MCF 10A (cell line): ENCODE data around the gene ZFYVE28. TPM values are rescaled to one million over a fixed set of nuclear protein-coding genes. Genes with fewer than 3 reads are reported as not detected.

Experiments used
- BruUV-seq: library from RNA; stranded (reverse); fragments of 400-500 nt; replicated peaks from 2 replicates; lab custom pipeline; 2021; lab: Mats Ljungman, UMichigan
- CTCF ChIA-PET: fragments of 300-600 bp; sonication (Branson Sonifier 250); formaldehyde crosslinking; extraction: SDS; loops from one replicate; lab custom pipeline; 2021; ENCODE audit warnings: antibody characterized with exemption, inconsistent platforms; lab: Yijun Ruan, JAX
- POLR2A ChIA-PET: fragments of 300-600, 350-650 bp; sonication (Branson Sonifier 250); formaldehyde crosslinking; extraction: SDS; loops from one replicate; lab custom pipeline; 2020; ENCODE audit warnings: antibody characterized with exemption, inconsistent platforms; lab: Yijun Ruan, JAX
- DNase-seq: peaks from one replicate; pipeline ENCODE4 v3.0.0-alpha.2; 2018; ENCODE audit not compliant: unreplicated experiment
- H3K27ac Mint-ChIP-seq: one replicate; pipeline ENCODE4 v1.8.0; 2022; ENCODE audit warnings: mild to moderate bottlenecking, low read depth, mixed read lengths; ENCODE audit not compliant: unreplicated experiment
- H3K27me3 Mint-ChIP-seq: one replicate; pipeline ENCODE4 v1.8.0; 2022; ENCODE audit warnings: mixed read lengths; ENCODE audit not compliant: insufficient read depth, unreplicated experiment
- H3K36me3 Mint-ChIP-seq: one replicate; pipeline ENCODE4 v1.8.0; 2022; ENCODE audit warnings: mild to moderate bottlenecking, moderate library complexity, mixed read lengths; ENCODE audit not compliant: insufficient read depth, unreplicated experiment
- H3K4me1 Mint-ChIP-seq: one replicate; pipeline ENCODE4 v1.8.0; 2022; ENCODE audit warnings: mixed read lengths; ENCODE audit not compliant: insufficient read depth, unreplicated experiment
- H3K4me3 Mint-ChIP-seq: one replicate; pipeline ENCODE4 v1.8.0; 2022; ENCODE audit warnings: mild to moderate bottlenecking, moderate library complexity, mixed read lengths; ENCODE audit not compliant: unreplicated experiment
- H3K9me3 Mint-ChIP-seq: one replicate; pipeline ENCODE4 v1.8.0; 2022; ENCODE audit warnings: mixed read lengths; ENCODE audit not compliant: unreplicated experiment
- intact Hi-C: fragments of 100-400 bp; cut with micrococcal nuclease; formaldehyde crosslinking; loops from 2 replicates; pipeline ENCODE4 v1.14.1; 2022
- total RNA-seq: library from RNA; stranded (reverse); gene quantifications from 2 replicates; pipeline ENCODE4 v1.2.3, GENCODE V29; 2022
- TF ChIP-seq, protein P1 (sequence below): fragments of 200-600 bp; IDR thresholded peaks from one replicate; pipeline ENCODE4 v1.8.0; 2022; ENCODE audit warnings: antibody characterized with exemption, mild to moderate bottlenecking; ENCODE audit not compliant: unreplicated experiment

ZFYVE28 gene
- total RNA-seq, 1 experiment from 2014 or later = 1.6 TPM

DNA sequence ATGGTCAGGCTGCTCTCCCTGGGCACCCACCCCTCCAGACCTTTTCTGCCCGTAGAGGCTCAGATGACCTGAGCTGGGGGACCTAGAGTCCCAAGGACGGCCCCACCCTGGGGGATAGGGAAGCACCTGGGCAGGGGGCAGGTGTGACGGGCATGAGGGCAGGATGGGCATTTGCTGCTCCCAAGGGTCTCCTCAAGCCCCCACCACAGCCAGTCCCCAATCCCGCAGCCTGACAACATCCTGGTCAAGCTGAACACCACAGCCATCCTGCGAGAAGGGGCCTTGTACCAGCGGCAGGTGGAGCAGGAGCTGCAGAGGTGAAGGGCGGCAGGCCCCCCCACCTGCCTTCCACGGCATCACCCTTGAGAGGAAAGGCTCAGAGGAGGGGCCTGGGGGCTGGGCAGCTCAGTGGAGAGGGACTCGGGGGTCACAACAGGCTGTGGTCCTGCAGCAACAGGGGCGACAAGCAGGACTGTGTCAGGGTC lies 32.6 kb upstream of the ZFYVE28 start:
- ChIA-PET CTCF (interaction anchor here (0.6 to 0.7 kb wide), 2 partner anchors 15 to 31 kb away, joined by 3 read pairs; no protein-coding TSS in a partner anchor), POLR2A (no interaction called here)
- no peaks in the 10 kb centered on the region for H3K9me3 Mint-ChIP-seq
- no peak for DNase-seq
- no peaks in the 10 kb centered on the region for H3K36me3 Mint-ChIP-seq
- TF ChIP-seq, protein P1, sequence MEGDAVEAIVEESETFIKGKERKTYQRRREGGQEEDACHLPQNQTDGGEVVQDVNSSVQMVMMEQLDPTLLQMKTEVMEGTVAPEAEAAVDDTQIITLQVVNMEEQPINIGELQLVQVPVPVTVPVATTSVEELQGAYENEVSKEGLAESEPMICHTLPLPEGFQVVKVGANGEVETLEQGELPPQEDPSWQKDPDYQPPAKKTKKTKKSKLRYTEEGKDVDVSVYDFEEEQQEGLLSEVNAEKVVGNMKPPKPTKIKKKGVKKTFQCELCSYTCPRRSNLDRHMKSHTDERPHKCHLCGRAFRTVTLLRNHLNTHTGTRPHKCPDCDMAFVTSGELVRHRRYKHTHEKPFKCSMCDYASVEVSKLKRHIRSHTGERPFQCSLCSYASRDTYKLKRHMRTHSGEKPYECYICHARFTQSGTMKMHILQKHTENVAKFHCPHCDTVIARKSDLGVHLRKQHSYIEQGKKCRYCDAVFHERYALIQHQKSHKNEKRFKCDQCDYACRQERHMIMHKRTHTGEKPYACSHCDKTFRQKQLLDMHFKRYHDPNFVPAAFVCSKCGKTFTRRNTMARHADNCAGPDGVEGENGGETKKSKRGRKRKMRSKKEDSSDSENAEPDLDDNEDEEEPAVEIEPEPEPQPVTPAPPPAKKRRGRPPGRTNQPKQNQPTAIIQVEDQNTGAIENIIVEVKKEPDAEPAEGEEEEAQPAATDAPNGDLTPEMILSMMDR = no peak
- intact Hi-C loops = no loop called here
- no peaks in the 10 kb centered on the region for H3K27me3 Mint-ChIP-seq
- H3K4me3 Mint-ChIP-seq = no peak overlapping the region
- H3K4me1 Mint-ChIP-seq = no peaks in the 10 kb centered on the region
- no TSS peak for BruUV-seq
- no peak overlapping the region for H3K27ac Mint-ChIP-seq

DNA sequence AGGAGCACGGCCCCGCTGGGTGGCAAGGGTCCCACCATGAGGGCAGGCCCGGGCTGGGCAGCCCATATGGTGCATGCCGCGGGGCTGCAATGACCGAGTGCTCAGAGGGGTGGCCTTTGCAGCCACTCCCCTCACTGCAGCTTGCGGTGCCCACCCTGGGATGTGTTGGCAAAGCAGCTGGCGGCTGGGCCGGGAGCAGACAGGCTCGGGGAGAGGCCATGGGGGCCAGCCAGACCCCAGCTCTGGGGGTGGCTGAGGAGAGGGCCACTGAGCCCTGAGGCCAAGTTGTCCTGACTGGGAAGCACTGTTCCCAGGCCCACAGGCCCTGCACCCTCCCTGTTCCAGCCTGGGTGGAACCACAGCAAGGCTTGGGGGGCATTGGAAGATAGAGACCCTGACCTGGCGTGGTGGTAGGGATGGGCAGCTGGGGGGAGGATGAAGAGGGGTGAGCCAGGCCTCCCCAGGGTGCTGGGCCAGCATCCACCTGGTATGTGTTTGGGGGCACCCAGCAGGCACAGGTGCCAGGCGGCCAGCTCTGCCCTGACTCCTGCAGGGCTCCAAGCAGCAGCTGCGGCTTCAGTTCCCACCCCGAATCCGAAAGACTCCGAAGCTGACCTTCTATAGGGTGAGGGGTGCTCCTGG lies 32.1 kb upstream of the ZFYVE28 start:
- CTCF ChIA-PET = interaction anchor here (0.6 to 0.7 kb wide), 3 partner anchors 14 to 31 kb away, joined by 3 read pairs; no protein-coding TSS in a partner anchor
- no peak for DNase-seq

DNA sequence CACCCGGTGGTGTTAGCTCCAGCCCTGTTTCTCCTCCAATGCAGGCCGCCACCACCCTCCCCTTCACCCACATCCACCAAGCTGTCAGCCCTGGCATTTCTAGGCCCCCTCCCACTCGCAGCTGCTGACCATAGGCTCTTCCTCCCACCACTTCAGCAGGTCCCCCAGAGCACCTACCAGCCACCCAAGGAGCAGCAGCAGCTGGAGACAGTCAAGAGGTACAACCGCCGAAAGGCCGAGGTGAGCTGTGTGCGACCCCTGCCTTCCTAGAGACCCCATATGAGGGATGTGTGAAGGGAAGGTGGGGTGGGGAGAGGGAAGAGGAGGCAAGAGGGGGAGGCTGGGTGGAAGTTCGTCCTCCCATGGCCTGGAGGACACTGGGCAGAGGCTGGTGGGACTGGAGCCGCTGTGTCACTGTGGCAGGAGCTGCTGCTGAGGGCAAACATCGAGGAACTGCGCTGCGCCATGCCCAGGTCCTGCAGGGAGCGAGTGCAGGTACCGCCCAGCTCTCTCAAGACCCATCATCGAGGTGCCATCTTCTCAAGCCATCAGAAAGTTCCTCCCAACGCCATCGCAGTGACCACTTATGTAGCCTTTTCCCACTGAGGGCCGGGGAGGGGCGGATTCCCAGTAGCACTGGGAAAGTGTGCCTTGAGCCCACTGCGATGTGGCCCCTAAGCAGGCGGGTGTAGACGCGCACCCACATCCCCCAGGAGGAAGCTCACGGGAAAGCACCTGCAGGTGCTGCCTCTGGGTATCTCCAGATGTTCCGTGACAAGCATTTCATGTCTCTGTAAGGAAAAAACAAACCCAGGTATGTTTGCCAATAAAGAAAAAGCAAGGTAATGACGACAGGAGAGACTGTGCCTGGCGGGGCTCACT lies 31.3 kb upstream of the ZFYVE28 start:
- POLR2A ChIA-PET = no interaction called here

More for the DNA sequence above, 32.1 kb upstream of the ZFYVE28 start:
- no TSS peak for BruUV-seq
- intact Hi-C loops = no loop called here
- Mint-ChIP-seq H3K27ac (no peak overlapping the region), H3K36me3 (no peaks in the 10 kb centered on the region), H3K4me1 (no peaks in the 10 kb centered on the region), H3K27me3 (no peaks in the 10 kb centered on the region), H3K4me3 (no peak overlapping the region), H3K9me3 (no peaks in the 10 kb centered on the region)
- POLR2A ChIA-PET = no interaction called here
- TF ChIP-seq, protein P1 = no peak

More for the DNA sequence above, 31.3 kb upstream of the ZFYVE28 start:
- no peaks in the 10 kb centered on the region for H3K4me1 Mint-ChIP-seq
- TF ChIP-seq, protein P1 = no peak
- CTCF ChIA-PET = interaction anchor here (0.7 kb wide), 1 partner anchor 15 kb away, joined by 3 read pairs; no protein-coding TSS in a partner anchor
- no TSS peak for BruUV-seq
- no peaks in the 10 kb centered on the region for H3K36me3 Mint-ChIP-seq
- intact Hi-C loops = no loop called here
- H3K27ac Mint-ChIP-seq = no peak overlapping the region
- no peak for DNase-seq
- no peaks in the 10 kb centered on the region for H3K9me3 Mint-ChIP-seq
- H3K4me3 Mint-ChIP-seq = no peak overlapping the region
- no peaks in the 10 kb centered on the region for H3K27me3 Mint-ChIP-seq
